ENCODE results near the gene CAPN15. TPM values are rescaled to one million over a fixed set of nuclear protein-coding genes. Genes with fewer than 3 reads are reported as not detected.
"Not testable (repeated sequence)": the region's sequence is repeated elsewhere in the genome, so short reads cannot be mapped to it uniquely, and the experiment has no call there.

CAPN15 gene
- polyA plus RNA-seq (ENCODE audit: insufficient read length in 4 of 4), result 10 to 100 TPM; 23.1 to 35.7 (median 26.3) TPM

- DNase-seq (ENCODE audit: low read depth in 4 of 4, low spot score in 3 of 4), result peak; percentile 78 to 90 (median 84)
These were observed at the start of gene CAPN15 for GRCh38 chr16:527015-527903. Gene CAPN15, plus strand, starts transcription at chr16:527712. Its CDS starts 19,127 bp downstream, at chr16:546839.

- not testable (repeated sequence) for DNase-seq (ENCODE audit: low read depth in 4 of 4, low spot score in 3 of 4)
These were observed 49.2 kb upstream of the CAPN15 start for GRCh38 chr16:478287-478686.

GRCh38 chr16:482468-483185, 44.9 kb upstream of the CAPN15 start:
- DNase-seq (ENCODE audit: low read depth in 4 of 4, low spot score in 3 of 4), result no peak

- no peak for DNase-seq (ENCODE audit: low read depth in 4 of 4, low spot score in 3 of 4)
These were observed 44.0 kb upstream of the CAPN15 start for GRCh38 chr16:483341-484075.

- DNase-seq (ENCODE audit: low read depth in 4 of 4, low spot score in 3 of 4), result no peak
These were observed 37.9 kb upstream of the CAPN15 start for GRCh38 chr16:489606-490005.

- DNase-seq (ENCODE audit: low read depth in 4 of 4, low spot score in 3 of 4), result no peak
These were observed 36.7 kb upstream of the CAPN15 start for GRCh38 chr16:490768-491167.

- no peak for DNase-seq (ENCODE audit: low read depth in 4 of 4, low spot score in 3 of 4)
These were observed 36.1 kb upstream of the CAPN15 start for GRCh38 chr16:491220-491919.

- DNase-seq (ENCODE audit: low read depth in 4 of 4, low spot score in 3 of 4), result no peak
These were observed 35.2 kb upstream of the CAPN15 start for GRCh38 chr16:492211-492875.

- not testable (repeated sequence) for DNase-seq (ENCODE audit: low read depth in 4 of 4, low spot score in 3 of 4)
These were observed 32.8 kb upstream of the CAPN15 start for GRCh38 chr16:494676-495075.

GRCh38 chr16:495127-495748, 32.3 kb upstream of the CAPN15 start:
- no peak for DNase-seq (ENCODE audit: low read depth in 4 of 4, low spot score in 3 of 4)

- DNase-seq (ENCODE audit: low read depth in 4 of 4, low spot score in 3 of 4), result no peak
These were observed 31.2 kb upstream of the CAPN15 start for GRCh38 chr16:496097-496886.

GRCh38 chr16:497258-497657, 30.3 kb upstream of the CAPN15 start:
- no peak for DNase-seq (ENCODE audit: low read depth in 4 of 4, low spot score in 3 of 4)

- DNase-seq (ENCODE audit: low read depth in 4 of 4, low spot score in 3 of 4), result no peak
These were observed 27.6 kb upstream of the CAPN15 start for GRCh38 chr16:499924-500323.

GRCh38 chr16:500709-501108, 26.8 kb upstream of the CAPN15 start:
- no peak for DNase-seq (ENCODE audit: low read depth in 4 of 4, low spot score in 3 of 4)

- no peak for DNase-seq (ENCODE audit: low read depth in 4 of 4, low spot score in 3 of 4)
These were observed 25.2 kb upstream of the CAPN15 start for GRCh38 chr16:502179-502943.

GRCh38 chr16:503150-504071, 24.1 kb upstream of the CAPN15 start:
- no peak for DNase-seq (ENCODE audit: low read depth in 4 of 4, low spot score in 3 of 4)
